ENCODE measurements around the gene VSIG8. TPM values are rescaled to one million over a fixed set of nuclear protein-coding genes. Genes with fewer than 3 reads are reported as not detected.
A peak's percentile ranks its signal among the peaks of the same experiment; 100 is the strongest.

Gene VSIG8
- total RNA-seq, 8 experiments from 2014 or later, result 0.05 to 0.24 (median 0.15) TPM; not detected in 5

DNA sequence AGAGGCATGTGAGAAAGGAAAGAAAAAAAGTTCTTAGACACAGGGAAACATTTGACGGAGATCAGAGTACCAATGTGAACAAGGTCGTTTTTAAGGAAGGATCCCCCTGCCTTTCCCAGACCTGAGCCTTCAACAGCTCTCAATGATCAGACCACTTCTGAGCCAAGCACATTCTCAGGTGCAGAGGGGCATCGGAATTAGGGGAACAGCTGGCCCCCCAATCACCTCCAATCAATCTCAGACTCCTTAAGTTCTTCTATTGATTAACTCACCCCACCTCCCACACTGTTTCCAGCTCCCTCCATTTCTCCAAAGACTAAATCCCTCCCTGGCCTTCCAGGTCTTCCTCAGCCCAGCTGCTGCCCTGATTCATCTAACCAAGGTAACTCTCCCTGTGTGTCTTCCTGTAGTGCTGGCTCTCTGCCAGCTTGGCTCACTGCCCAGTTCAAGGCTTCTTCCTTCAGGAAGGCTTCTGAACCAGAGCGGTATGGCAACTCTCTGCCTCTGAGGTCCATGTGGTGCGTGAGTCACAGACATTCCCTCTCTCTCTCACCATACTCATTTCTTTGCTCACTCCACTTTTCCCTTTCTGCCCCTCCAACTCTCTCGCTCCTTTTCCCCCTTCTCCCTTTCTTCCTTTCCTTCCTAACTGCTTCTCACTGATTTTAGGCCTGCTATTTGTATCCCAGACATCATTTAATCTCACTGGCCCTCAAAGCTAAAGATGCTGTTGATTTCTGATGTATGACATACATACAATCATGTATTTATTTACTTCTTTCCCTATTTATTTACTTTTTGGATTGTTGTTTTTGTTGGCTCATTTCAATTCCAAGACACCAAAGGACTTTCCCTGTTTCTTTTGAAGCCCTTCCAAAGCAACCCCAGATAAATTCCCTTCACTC, 19.4 kb upstream of the VSIG8 start:
- H3K27ac ChIP-seq, result no peak overlapping the region
- no peak overlapping the region for H3K4me3 ChIP-seq
- H3K4me1 ChIP-seq (replicated peaks in 1 of 2), result no peaks in the 10 kb centered on the region
- 29 to 72% (median 50%) methylated on average over 1 to 6 of the region's 6 CpGs for WGBS, 10 experiments
- ATAC-seq (replicated peaks in 6 of 8), result peak; percentile 64 to 99 (median 82)
- in situ Hi-C loops (cut with MboI; ENCODE audit: low pct_unique_long_range_greater_than_20kb in 2 of 9, low sequenced_read_pairs in 9 of 9, unreplicated experiment in 9 of 9), result loop anchor here in 2 of 9 experiments (25.0 kb wide), 1 partner anchor 95 kb away; the partner anchor contains the start of gene DUSP23 (in 2 of the 2)

DNA sequence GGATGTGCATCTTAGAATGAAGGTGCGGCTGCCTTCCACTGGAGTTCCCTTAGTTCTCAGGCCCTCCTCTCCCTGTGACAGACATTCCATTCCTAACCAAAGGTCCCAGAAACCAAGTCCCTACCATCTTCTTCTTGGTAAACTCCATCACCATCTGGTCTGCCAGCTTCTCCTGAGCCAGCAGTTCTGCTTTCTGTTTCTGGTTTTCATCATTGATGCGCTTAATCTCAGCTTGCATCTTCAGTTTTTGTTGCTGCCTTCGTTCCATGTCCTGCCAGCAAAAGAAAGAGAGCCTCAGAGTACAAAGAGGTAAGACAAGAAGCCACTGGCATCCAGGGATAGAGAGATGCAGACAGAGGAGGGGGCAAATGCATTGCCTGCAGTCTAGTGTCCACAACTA, 18.0 kb upstream of the VSIG8 start:
- WGBS, 10 experiments, result 44 to 100% (median 80%) methylated on average over 1 to 3 of the region's 3 CpGs; no CpG with 5 or more reads in 1 of the 10 experiments
- no peak overlapping the region for H3K27ac ChIP-seq
- in situ Hi-C loops (cut with MboI; ENCODE audit: low pct_unique_long_range_greater_than_20kb in 2 of 9, low sequenced_read_pairs in 9 of 9, unreplicated experiment in 9 of 9), result loop anchor here in 2 of 9 experiments (25.0 kb wide), 1 partner anchor 93 kb away; the partner anchor contains the start of gene DUSP23 (in 2 of the 2)
- H3K4me1 ChIP-seq (replicated peaks in 1 of 2), result no peaks in the 10 kb centered on the region
- no peak overlapping the region for H3K4me3 ChIP-seq
- peak in 1 of 8 experiments; percentile 8 for ATAC-seq (replicated peaks in 6 of 8)

DNA sequence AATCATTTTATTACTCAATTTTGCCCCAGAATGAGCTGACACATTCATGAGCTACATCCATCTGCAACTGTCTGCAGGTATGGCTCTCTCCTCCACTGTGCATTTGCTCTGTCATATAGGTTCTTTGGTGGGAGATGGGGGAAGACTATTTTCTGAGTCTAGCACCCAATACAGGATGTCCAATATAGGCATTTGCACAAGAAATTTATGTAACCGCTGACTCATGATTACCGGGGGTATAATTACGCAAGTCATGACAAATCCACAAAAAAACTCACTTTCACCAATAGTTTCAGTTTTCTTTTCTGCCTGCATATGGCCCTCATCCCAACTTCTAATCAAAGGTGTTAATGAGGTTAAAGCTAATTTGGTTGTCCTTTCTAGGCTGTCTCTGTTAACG, 17.5 kb upstream of the VSIG8 start:
- in situ Hi-C loops (cut with MboI; ENCODE audit: low pct_unique_long_range_greater_than_20kb in 2 of 9, low sequenced_read_pairs in 9 of 9, unreplicated experiment in 9 of 9), result loop anchor here in 2 of 9 experiments (25.0 kb wide), 1 partner anchor 93 kb away; the partner anchor contains the start of gene DUSP23 (in 2 of the 2)
- no peaks in the 10 kb centered on the region for H3K4me1 ChIP-seq (replicated peaks in 1 of 2)
- 42 to 100% (median 91%) methylated on average over 2 to 4 of the region's 4 CpGs; no CpG with 5 or more reads in 2 of the 10 experiments for WGBS, 10 experiments
- ATAC-seq (replicated peaks in 6 of 8), result peak in 2 of 8 experiments; percentile 31 to 53
- no peak overlapping the region for H3K27ac ChIP-seq
- no peak overlapping the region for H3K4me3 ChIP-seq

DNA sequence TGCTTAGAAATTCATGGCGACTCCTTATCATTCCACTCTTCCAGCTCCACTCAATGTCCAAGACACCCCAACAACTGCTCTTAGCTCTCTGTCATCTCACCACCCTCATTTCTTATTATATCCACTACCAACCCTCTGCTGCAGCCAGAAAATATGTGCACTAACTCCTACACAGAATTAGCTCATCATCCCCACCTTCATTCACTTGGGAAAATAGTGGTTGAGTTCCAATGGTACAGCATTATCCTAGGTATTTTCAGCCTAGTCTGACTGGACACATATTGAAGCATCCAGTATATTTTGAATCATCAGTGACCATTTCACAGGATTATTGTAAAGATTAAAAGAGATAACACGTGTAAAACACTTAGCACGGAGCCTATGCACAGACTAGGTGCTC, 16.7 kb upstream of the VSIG8 start:
- Histone ChIP-seq H3K4me1 (replicated peaks in 1 of 2) (no peaks in the 10 kb centered on the region), H3K27ac (no peak overlapping the region), H3K4me3 (no peak overlapping the region)
- in situ Hi-C loops (cut with MboI; ENCODE audit: low pct_unique_long_range_greater_than_20kb in 2 of 9, low sequenced_read_pairs in 9 of 9, unreplicated experiment in 9 of 9), result loop anchor here in 2 of 9 experiments (25.0 kb wide), 1 partner anchor 92 kb away; the partner anchor contains the start of gene DUSP23 (in 2 of the 2)
- 38 to 100% (median 72%) methylated on average over 1 to 3 of the region's 3 CpGs; no CpG with 5 or more reads in 1 of the 10 experiments for WGBS, 10 experiments
- ATAC-seq (replicated peaks in 6 of 8), result no peak

DNA sequence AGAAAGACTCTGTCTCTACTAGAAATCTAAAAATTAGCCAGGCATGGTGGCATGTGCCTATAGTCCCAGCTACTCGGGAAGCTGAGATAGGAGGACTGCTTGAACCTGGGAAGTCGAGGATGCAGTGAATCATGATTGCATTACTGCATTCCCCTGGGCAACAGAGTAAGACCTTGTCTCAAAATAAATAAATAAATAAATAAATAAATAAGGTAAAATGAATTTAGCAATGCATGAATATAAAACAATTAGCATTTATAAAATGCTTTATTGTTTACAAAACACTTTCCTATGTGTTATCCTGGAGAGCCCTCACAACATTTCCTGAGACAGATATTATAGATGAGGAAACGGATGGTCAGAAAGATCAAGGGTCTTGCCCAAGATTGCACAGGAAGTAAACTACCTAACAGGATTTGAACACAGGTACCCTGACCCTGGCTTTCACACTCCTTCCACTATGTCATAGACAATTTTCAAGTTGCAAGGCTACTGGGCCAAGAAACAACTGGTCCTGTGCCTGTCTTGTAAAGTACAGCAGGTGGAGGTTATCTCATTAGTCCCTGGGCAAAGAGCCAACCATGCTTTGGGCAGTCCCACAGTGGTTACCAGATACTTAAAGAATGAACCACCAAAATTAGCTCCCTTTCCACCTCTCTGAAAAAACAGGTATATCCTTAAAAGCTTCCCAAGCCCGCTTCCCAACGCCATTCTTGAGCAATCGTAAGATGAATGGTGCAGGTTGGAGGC, 15.4 kb upstream of the VSIG8 start:
- in situ Hi-C loops (cut with MboI; ENCODE audit: low pct_unique_long_range_greater_than_20kb in 2 of 9, low sequenced_read_pairs in 9 of 9, unreplicated experiment in 9 of 9), result loop anchor here in 2 of 9 experiments (25.0 kb wide), 1 partner anchor 91 kb away; the partner anchor contains the start of gene DUSP23 (in 2 of the 2)
- Histone ChIP-seq H3K4me1 (replicated peaks in 1 of 2) (no peaks in the 10 kb centered on the region), H3K27ac (no peak overlapping the region), H3K4me3 (no peak overlapping the region)
- 65 to 100% (median 89%) methylated on average over 1 to 6 of the region's 6 CpGs; no CpG with 5 or more reads in 1 of the 10 experiments for WGBS, 10 experiments
- ATAC-seq (replicated peaks in 6 of 8), result no peak

DNA sequence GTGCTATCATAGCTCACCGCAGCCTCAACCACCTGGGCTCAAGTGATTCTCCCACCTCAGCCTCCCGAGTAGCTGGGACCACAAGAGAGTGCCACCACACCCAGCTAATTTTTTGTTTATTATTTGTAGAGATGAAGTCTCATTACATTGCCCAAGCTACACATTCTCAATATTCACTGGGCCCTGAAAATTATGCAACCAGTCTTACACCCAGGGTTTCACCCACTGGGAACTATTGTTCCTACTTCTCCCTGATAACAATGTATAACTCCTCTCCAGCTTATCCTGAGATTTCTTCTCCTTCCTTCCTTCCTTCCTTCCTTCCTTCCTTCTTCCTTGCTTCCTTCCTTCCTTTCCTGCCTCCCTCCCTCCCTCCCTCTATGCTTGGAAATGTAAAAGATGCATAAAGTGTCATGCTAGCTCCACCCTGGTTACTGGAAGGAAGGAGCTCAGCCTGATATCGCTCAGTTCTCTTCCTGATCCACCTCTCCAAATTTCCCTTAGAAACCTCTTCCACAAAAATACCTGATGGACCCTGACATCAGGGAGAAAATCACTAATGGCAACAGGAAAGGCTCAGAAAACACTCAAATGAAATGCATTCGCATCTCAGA, 11.2 kb upstream of the VSIG8 start:
- ATAC-seq (replicated peaks in 6 of 8), result peak in 3 of 8 experiments; percentile 72 to 87 (median 81)
- in situ Hi-C loops (cut with MboI; ENCODE audit: low pct_unique_long_range_greater_than_20kb in 2 of 9, low sequenced_read_pairs in 9 of 9, unreplicated experiment in 9 of 9), result no loop called here
- H3K4me1 ChIP-seq (replicated peaks in 1 of 2), result no peaks in the 10 kb centered on the region
- no peak overlapping the region for H3K4me3 ChIP-seq
- H3K27ac ChIP-seq, result no peak overlapping the region
- 0 to 91% (median 73%) methylated on average over 1 to 4 of the region's 4 CpGs; no CpG with 5 or more reads in 1 of the 10 experiments for WGBS, 10 experiments

DNA sequence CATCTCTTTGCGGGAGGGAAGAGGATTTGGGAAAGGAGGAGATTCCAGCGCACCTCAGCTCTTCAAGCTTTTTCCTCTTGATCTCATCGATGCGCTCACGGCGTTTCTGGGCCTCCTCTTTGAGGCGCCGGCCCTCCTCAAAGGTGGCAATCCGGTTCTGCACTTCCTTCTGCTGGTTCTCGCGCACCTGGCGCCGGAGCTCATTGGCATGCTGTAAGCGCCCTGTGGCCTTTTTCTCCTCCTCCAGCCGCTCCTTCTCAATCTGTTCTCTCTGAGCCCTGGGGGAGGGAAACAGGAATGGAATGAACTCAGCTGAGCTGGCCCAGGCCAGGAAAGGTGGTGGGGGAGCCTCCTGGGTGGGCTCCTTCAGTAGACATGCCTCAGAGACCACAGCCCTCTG, 10.4 kb upstream of the VSIG8 start:
- in situ Hi-C loops (cut with MboI; ENCODE audit: low pct_unique_long_range_greater_than_20kb in 2 of 9, low sequenced_read_pairs in 9 of 9, unreplicated experiment in 9 of 9), result no loop called here
- H3K4me3 ChIP-seq, result no peak overlapping the region
- WGBS, 10 experiments, result 77 to 92% (median 84%) methylated on average over 5 to 13 of the region's 15 CpGs; no CpG with 5 or more reads in 6 of the 10 experiments
- no peak for ATAC-seq (replicated peaks in 6 of 8)
- no peak overlapping the region for H3K27ac ChIP-seq
- H3K4me1 ChIP-seq (replicated peaks in 1 of 2), result no peaks in the 10 kb centered on the region

DNA sequence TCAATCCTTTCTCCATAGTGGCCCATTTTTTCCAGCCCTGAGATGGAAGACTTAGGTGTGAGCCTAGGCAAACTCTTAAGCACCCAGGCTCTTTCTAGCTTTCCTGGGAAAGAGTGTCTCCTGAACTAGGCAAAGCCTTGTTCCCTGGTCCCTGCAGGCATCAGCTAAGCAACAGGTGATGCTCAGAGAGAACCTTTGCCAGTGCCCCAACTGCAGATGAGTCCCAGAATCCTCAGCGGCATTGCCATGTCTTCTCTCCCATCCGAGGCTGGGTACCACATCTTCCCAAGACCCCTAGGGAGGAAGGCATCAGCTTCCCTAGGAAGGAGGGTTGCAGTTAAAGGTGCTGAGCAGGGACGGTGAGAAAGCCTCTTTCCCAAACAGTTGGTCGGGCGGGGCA, 8.2 kb upstream of the VSIG8 start:
- Histone ChIP-seq H3K27ac (no peak overlapping the region), H3K4me3 (no peak overlapping the region), H3K4me1 (replicated peaks in 1 of 2) (no peaks in the 10 kb centered on the region)
- ATAC-seq (replicated peaks in 6 of 8), result no peak
- in situ Hi-C loops (cut with MboI; ENCODE audit: low pct_unique_long_range_greater_than_20kb in 2 of 9, low sequenced_read_pairs in 9 of 9, unreplicated experiment in 9 of 9), result no loop called here
- 65 to 100% (median 77%) methylated on average over 1 to 5 of the region's 5 CpGs; no CpG with 5 or more reads in 4 of the 10 experiments for WGBS, 10 experiments

DNA sequence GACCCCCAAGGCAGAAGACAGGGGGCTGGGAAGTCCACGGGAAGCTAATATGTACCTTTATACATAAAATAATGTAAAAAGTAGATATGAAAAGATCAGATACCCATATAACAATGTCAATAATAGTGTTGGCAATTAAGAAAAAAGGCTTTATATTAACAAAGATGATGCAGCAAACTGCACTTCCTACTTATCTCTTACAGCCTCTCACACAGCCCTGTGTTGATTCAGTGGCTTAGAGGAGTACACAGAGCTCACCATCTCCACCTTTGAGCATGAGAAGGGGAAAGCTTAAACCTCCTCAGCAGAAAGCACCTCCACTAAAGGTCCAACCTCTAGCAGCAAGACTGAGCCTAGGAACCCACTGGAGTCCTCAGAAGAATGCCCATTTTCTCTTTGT, 7.2 kb upstream of the VSIG8 start:
- in situ Hi-C loops (cut with MboI; ENCODE audit: low pct_unique_long_range_greater_than_20kb in 2 of 9, low sequenced_read_pairs in 9 of 9, unreplicated experiment in 9 of 9), result no loop called here
- ATAC-seq (replicated peaks in 6 of 8), result no peak
- Histone ChIP-seq H3K4me1 (replicated peaks in 1 of 2) (no peaks in the 10 kb centered on the region), H3K27ac (no peak overlapping the region), H3K4me3 (no peak overlapping the region)
- 25 to 80% (median 40%) methylated on average over 1 of the region's 1 CpG; no CpG with 5 or more reads in 5 of the 10 experiments for WGBS, 10 experiments

DNA sequence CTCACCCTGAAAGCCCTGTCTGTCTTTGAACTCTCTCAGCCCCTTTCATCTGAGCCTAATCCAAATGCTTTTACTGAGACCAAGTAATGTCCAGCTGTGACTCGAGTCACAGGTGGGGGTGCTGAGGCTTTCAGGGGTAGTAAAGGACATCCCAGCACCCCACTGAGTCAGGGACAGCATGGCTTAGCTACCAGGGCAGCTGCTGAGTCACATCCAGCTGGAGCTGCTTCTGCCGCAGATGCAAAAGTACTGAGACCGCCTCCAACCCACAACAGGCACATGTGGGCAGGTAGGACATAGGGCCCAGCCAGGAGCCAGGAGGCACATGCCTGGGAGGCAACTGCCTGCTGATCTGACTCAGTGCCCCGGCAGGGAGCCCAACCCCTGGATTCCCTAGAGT, 6.7 kb upstream of the VSIG8 start:
- in situ Hi-C loops (cut with MboI; ENCODE audit: low pct_unique_long_range_greater_than_20kb in 2 of 9, low sequenced_read_pairs in 9 of 9, unreplicated experiment in 9 of 9), result no loop called here
- ATAC-seq (replicated peaks in 6 of 8), result peak in 5 of 8 experiments; percentile 35 to 71 (median 47)
- 0 to 81% (median 64%) methylated on average over 1 to 3 of the region's 4 CpGs; no CpG with 5 or more reads in 3 of the 10 experiments for WGBS, 10 experiments
- H3K4me1 ChIP-seq (replicated peaks in 1 of 2), result no peaks in the 10 kb centered on the region
- H3K4me3 ChIP-seq, result no peak overlapping the region
- H3K27ac ChIP-seq, result no peak overlapping the region

DNA sequence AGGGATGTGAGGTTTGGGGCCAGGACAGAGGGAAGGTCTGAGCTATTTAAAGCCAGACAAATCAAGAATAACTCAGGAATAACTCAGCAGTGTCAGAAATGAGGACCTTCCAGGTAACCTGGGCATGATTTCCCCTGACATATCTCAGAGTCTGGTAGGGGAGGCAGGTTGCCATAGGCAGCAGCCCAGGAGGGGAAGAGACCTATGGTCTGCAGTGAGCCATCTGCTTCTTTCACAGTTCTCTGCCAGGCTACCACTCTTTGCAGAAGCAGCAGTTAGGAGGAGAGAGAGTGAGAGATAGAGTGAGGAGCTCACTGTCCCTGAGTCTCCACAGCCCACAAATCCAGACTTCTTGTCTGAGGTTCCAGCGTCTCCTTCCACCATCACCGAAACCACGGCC, 6.3 kb upstream of the VSIG8 start:
- in situ Hi-C loops (cut with MboI; ENCODE audit: low pct_unique_long_range_greater_than_20kb in 2 of 9, low sequenced_read_pairs in 9 of 9, unreplicated experiment in 9 of 9), result no loop called here
- Histone ChIP-seq H3K4me1 (replicated peaks in 1 of 2) (no peaks in the 10 kb centered on the region), H3K4me3 (no peak overlapping the region), H3K27ac (no peak overlapping the region)
- peak in 3 of 8 experiments; percentile 34 to 40 (median 37) for ATAC-seq (replicated peaks in 6 of 8)
- WGBS, 10 experiments, result 53 to 100% (median 68%) methylated on average over 1 to 3 of the region's 3 CpGs; no CpG with 5 or more reads in 7 of the 10 experiments

DNA sequence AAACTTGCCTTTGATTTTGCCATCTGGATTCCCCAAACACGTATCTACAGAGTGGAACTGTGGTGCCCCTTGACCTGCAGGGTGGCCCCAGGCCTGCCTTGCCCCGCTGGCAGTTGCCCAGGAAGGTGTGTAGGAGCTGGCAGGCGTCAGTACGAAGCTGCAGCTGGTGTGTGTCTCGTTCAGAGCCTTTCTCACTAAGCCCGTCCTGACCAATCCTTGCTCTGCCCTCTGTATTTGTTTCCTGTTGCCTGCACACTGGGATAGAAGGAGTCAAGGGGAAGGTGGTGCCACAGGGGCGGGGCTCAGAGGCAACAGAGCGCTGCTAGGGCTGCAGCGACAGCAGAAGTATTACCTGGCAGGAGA, 5.2 kb upstream of the VSIG8 start:
- Histone ChIP-seq H3K4me1 (replicated peaks in 1 of 2) (no peaks in the 10 kb centered on the region), H3K4me3 (no peak overlapping the region), H3K27ac (no peak overlapping the region)
- in situ Hi-C loops (cut with MboI; ENCODE audit: low pct_unique_long_range_greater_than_20kb in 2 of 9, low sequenced_read_pairs in 9 of 9, unreplicated experiment in 9 of 9), result no loop called here
- peak; percentile 33 to 94 (median 55) for ATAC-seq (replicated peaks in 6 of 8)
- 0 to 90% (median 33%) methylated on average over 1 to 8 of the region's 9 CpGs; no CpG with 5 or more reads in 2 of the 10 experiments for WGBS, 10 experiments
